Calu3 (cell line): ENCODE results near the gene CENPK. TPM values are rescaled to one million over a fixed set of nuclear protein-coding genes. Genes with fewer than 3 reads are reported as not detected.

ENCODE experiments used
- BruUV-seq: library from RNA; stranded (reverse); fragments of 400-500 nt; replicated peaks from 2 replicates; lab custom pipeline; 2021; lab: Mats Ljungman, UMichigan
- CTCF ChIA-PET: fragments of 300-600 bp; sonication (Branson Sonifier 250); formaldehyde crosslinking; loops from one replicate; lab custom pipeline; 2022; ENCODE audit warnings: antibody characterized with exemption; lab: Charles Lee
- DNase-seq: peaks from one replicate; pipeline ENCODE4 v3.0.0; 2022
- H3K27ac Mint-ChIP-seq: one replicate; pipeline ENCODE4 v1.8.0; 2022; ENCODE audit warnings: mixed read lengths; ENCODE audit not compliant: unreplicated experiment
- H3K27me3 Mint-ChIP-seq: one replicate; pipeline ENCODE4 v1.8.0; 2022; ENCODE audit warnings: mixed read lengths; ENCODE audit not compliant: unreplicated experiment
- H3K36me3 Mint-ChIP-seq: one replicate; pipeline ENCODE4 v1.8.0; 2022; ENCODE audit warnings: mild to moderate bottlenecking, moderate library complexity, mixed read lengths; ENCODE audit not compliant: insufficient read depth, unreplicated experiment
- H3K4me1 Mint-ChIP-seq: one replicate; pipeline ENCODE4 v1.8.0; 2022; ENCODE audit warnings: mild to moderate bottlenecking, low read depth, mixed read lengths; ENCODE audit not compliant: unreplicated experiment
- H3K4me3 Mint-ChIP-seq: one replicate; pipeline ENCODE4 v1.8.0; 2022; ENCODE audit warnings: mild to moderate bottlenecking, low read depth, moderate library complexity, mixed read lengths; ENCODE audit not compliant: unreplicated experiment
- H3K9me3 Mint-ChIP-seq: one replicate; pipeline ENCODE4 v1.8.0; 2022; ENCODE audit warnings: low read depth, mixed read lengths; ENCODE audit not compliant: unreplicated experiment
- intact Hi-C: fragments of 100-400 bp; cut with micrococcal nuclease; formaldehyde crosslinking; loops from one replicate; pipeline ENCODE4 v1.10.0; 2022; ENCODE audit not compliant: unreplicated experiment
- total RNA-seq: library from RNA; stranded (reverse); gene quantifications from 2 replicates; pipeline ENCODE4 v1.2.3, GENCODE V29; 2022
- TF ChIP-seq, protein P1 (sequence below): fragments of 200-600 bp; IDR thresholded peaks from one replicate; pipeline ENCODE4 v1.8.0; 2022; ENCODE audit warnings: antibody characterized with exemption; ENCODE audit not compliant: unreplicated experiment

CENPK gene
- total RNA-seq, 1 experiment from 2014 or later = 42.7 TPM

DNA sequence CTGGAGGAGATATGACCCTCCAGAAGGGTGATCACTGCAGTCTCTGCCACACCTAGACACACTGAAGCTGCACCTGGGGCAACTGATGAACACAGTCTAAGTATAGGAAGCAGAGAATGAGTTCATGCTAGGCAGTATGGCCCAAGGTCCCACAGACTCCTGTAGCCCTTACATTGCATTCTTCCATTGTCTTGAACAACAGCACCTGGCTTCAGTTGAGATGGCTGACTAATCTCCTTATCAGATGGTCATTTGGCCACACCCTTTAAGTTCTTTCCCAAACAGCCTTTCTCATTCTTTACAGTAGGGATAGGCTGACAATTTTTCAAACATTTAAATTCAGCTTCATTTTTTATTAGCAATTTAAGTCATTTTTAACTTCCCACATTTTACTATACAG is 23.1 kb downstream of the CENPK start:
- Mint-ChIP-seq H3K4me1 (peaks cover 10% of the 10 kb centered on the region), H3K36me3 (peaks cover 12% of the 10 kb centered on the region), H3K27me3 (no peaks in the 10 kb centered on the region), H3K27ac (no peak overlapping the region), H3K4me3 (no peak overlapping the region), H3K9me3 (no peaks in the 10 kb centered on the region)
- TF ChIP-seq, protein P1, sequence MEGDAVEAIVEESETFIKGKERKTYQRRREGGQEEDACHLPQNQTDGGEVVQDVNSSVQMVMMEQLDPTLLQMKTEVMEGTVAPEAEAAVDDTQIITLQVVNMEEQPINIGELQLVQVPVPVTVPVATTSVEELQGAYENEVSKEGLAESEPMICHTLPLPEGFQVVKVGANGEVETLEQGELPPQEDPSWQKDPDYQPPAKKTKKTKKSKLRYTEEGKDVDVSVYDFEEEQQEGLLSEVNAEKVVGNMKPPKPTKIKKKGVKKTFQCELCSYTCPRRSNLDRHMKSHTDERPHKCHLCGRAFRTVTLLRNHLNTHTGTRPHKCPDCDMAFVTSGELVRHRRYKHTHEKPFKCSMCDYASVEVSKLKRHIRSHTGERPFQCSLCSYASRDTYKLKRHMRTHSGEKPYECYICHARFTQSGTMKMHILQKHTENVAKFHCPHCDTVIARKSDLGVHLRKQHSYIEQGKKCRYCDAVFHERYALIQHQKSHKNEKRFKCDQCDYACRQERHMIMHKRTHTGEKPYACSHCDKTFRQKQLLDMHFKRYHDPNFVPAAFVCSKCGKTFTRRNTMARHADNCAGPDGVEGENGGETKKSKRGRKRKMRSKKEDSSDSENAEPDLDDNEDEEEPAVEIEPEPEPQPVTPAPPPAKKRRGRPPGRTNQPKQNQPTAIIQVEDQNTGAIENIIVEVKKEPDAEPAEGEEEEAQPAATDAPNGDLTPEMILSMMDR = no peak
- no TSS peak for BruUV-seq
- DNase-seq = peak; percentile 5
- CTCF ChIA-PET = no interaction called here
- intact Hi-C loops = no loop called here

DNA sequence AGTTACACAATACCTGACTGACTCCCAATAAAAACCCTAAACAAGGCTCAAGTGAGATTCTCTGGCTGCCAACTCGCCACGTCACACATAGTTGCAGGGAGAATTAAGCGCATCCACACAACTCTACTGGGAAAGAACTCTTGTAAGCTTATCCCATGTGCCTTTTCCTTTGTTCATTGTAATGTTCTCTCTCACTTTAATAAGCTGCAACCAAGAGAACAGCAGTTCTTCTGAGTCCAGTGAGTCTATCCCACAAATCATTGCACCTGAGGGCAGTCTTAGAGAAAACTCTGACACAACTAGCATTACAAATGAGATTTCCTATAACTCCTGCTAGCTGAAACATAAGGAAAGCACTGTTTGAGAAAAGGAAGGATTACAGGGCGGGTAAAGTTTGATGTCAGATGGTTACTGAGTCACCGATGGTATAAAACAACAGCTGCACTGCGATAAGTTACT is 27.4 kb downstream of the CENPK start:
- CTCF ChIA-PET = interaction anchor here (0.6 kb wide), 1 partner anchor 39 kb away, joined by 5 read pairs; no protein-coding TSS in a partner anchor
- no TSS peak for BruUV-seq
- TF ChIP-seq, protein P1 = no peak
- H3K27ac Mint-ChIP-seq = no peak overlapping the region
- peaks cover 8% of the 10 kb centered on the region for H3K36me3 Mint-ChIP-seq
- H3K4me3 Mint-ChIP-seq = no peak overlapping the region
- no peak for DNase-seq
- H3K27me3 Mint-ChIP-seq = no peaks in the 10 kb centered on the region
- intact Hi-C loops = no loop called here
- peaks cover 3% of the 10 kb centered on the region for H3K4me1 Mint-ChIP-seq
- no peaks in the 10 kb centered on the region for H3K9me3 Mint-ChIP-seq

DNA sequence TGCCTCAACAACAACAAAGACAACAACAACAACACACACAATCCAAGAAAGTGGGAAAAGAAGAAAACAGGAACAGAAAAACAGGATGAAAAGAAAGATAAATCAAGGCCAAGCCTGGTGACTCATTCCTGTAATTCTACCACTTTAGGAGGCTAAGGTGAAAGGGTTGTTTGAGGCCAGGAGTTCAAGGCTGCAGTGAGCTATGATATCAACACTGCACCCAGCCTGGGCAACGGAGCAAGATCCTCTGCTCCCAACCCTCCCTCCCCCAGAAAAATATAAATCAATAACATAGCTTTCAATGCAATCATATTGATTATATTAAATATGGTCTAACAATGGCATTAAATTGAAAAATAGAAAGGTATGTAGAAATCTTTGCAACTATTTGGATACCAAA is 32.1 kb downstream of the CENPK start:
- H3K36me3 Mint-ChIP-seq = peaks cover 8% of the 10 kb centered on the region
- no TSS peak for BruUV-seq
- no peak for DNase-seq
- no peak overlapping the region for H3K4me3 Mint-ChIP-seq
- H3K9me3 Mint-ChIP-seq = no peaks in the 10 kb centered on the region
- H3K4me1 Mint-ChIP-seq = no peaks in the 10 kb centered on the region
- TF ChIP-seq, protein P1 = no peak
- H3K27ac Mint-ChIP-seq = no peak overlapping the region
- CTCF ChIA-PET = no interaction called here
- intact Hi-C loops = no loop called here
- H3K27me3 Mint-ChIP-seq = no peaks in the 10 kb centered on the region

DNA sequence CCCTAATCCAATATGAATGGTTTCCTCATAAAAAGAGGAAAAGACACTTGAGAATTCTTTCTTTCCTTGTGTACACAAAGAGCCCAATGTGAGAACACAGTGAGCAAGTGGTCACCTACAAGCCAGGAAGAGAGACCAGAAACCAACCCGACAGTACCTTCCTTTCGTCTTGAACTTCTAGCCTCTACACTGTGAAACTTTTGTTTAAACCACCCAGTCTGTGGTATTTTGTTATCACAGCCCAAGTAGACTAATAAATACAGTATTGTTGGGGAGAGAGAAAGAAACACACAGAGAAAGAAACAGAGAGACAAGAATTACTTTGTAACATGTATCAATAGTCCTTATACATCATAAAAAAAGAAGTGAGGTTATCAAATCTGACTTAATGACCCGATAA is 37.2 kb downstream of the CENPK start:
- BruUV-seq = no TSS peak
- Mint-ChIP-seq H3K4me3 (no peak overlapping the region), H3K36me3 (peaks cover 8% of the 10 kb centered on the region), H3K27me3 (no peaks in the 10 kb centered on the region), H3K9me3 (no peaks in the 10 kb centered on the region), H3K27ac (no peak overlapping the region), H3K4me1 (no peaks in the 10 kb centered on the region)
- no peak for DNase-seq
- intact Hi-C loops = no loop called here
- CTCF ChIA-PET = no interaction called here
- TF ChIP-seq, protein P1 = no peak
